Measurements from ENCODE around the gene MREG. TPM values are rescaled to one million over a fixed set of nuclear protein-coding genes. Genes with fewer than 3 reads are reported as not detected.
"Not testable (repeated sequence)": the region's sequence is repeated elsewhere in the genome, so short reads cannot be mapped to it uniquely, and the experiment has no call there.

The MREG gene
- total and polyA plus RNA-seq, 2 experiments from 2014 or later = 1.8 to 3.1 TPM

DNA sequence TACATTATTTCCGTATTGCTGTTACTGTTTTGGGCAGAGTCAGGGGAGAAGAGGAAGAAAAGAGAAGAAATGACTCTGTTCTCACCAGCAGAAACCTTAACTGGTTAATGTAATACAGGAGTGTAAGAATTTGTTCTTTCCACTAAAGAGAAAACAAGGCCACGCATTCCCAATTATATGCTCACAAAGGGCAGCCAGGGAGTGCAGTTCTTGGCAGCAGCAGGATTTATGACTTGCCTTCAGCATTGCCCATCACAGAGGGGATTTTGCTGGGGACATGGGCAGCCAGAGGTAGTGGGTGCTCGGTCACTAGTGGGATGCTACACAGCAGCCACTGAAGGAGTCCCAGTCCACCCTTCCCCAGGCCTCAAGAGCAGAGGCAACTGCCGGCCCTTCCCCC, 18.4 kb downstream of the MREG start:
- H3K79me2 ChIP-seq (ENCODE audit: insufficient read depth) = no peaks in the 10 kb centered on the region
- TF ChIP-seq EZH2phosphoT487 (IDR thresholded peaks at IDR 0.05; ENCODE audit: insufficient read depth, low read depth) (no peak), EZH2 (IDR thresholded peaks at IDR 0.05; ENCODE audit: insufficient read depth, poor library complexity, severe bottlenecking) (no peak)
- no peak overlapping the region for H3K4me3 ChIP-seq
- WGBS, 2 experiments (ENCODE audit: low coverage in 1 of 2, low lambda C conversion rate in 2 of 2, missing lambda C conversion rate in 2 of 2) = 68 to 73% methylated on average over 4 of the region's 4 CpGs
- H4K20me1 ChIP-seq (ENCODE audit: insufficient read depth) = no peaks in the 10 kb centered on the region
- H3K9ac ChIP-seq = no peak overlapping the region
- no peaks in the 10 kb centered on the region for H3K9me3 ChIP-seq (ENCODE audit: low read depth)
- H3K27me3 ChIP-seq (replicated peaks; ENCODE audit: insufficient read depth) = no peaks in the 10 kb centered on the region
- no peak overlapping the region for H2AFZ ChIP-seq
- in situ Hi-C loops (cut with MboI) = no loop called here
- no peak overlapping the region for H3K4me2 ChIP-seq (ENCODE audit: unreplicated experiment)
- no peak for DNase-seq
- H3F3A ChIP-seq (ENCODE audit: insufficient read depth) = no peaks in the 10 kb centered on the region
- H3K9me2 ChIP-seq (ENCODE audit: insufficient read depth) = no peaks in the 10 kb centered on the region
- H3K36me3 ChIP-seq (ENCODE audit: low read depth) = no peaks in the 10 kb centered on the region
- no peak overlapping the region for H3K27ac ChIP-seq
- H3K4me1 ChIP-seq (ENCODE audit: insufficient read depth) = no peaks in the 10 kb centered on the region

DNA sequence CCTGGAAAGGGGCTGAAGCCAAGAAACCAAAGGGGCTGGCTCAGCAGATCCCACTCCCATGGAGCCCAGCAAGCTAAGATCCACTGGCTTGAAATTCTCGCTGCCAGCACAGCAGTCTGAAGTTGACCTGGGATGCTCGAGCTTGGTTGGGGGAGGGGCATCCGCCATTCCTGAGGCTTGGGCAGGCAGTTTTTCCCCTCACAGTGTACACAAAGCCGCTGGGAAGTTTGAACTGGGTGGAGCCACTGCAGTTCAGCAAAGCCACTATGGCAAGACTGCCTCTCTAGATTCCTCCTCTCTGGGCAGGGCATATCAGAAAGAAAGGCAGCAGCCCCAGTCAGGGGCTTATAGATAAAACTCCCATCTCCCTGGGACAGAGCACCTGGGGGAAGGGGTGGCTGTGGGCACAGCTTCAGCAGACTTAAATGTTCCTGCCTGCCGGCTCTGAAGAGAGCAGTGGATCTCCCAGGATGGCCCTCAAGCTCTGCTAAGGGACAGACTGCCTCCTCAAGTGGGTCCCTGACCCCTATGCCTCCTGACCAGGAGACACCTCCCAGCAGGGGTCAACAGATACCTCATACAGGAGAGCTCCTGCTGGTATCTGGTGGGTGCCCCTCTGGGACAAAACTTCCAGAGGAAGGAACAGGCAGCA, 24.7 kb downstream of the MREG start:
- H2AFZ ChIP-seq; H3K4me1 ChIP-seq (ENCODE audit: insufficient read depth); H3K9me2 ChIP-seq (ENCODE audit: insufficient read depth); H3K27me3 ChIP-seq (replicated peaks; ENCODE audit: insufficient read depth); H3K36me3 ChIP-seq (ENCODE audit: low read depth); H3K9ac ChIP-seq; DNase-seq; H3K79me2 ChIP-seq (ENCODE audit: insufficient read depth); H3K9me3 ChIP-seq (ENCODE audit: low read depth); H3K27ac ChIP-seq; in situ Hi-C loops (cut with MboI); H3K4me3 ChIP-seq; H3F3A ChIP-seq (ENCODE audit: insufficient read depth); H3K4me2 ChIP-seq (ENCODE audit: unreplicated experiment); H4K20me1 ChIP-seq (ENCODE audit: insufficient read depth): not testable (repeated sequence)
- 81 to 86% methylated on average over 5 of the region's 5 CpGs for WGBS, 2 experiments (ENCODE audit: low coverage in 1 of 2, low lambda C conversion rate in 2 of 2, missing lambda C conversion rate in 2 of 2)

DNA sequence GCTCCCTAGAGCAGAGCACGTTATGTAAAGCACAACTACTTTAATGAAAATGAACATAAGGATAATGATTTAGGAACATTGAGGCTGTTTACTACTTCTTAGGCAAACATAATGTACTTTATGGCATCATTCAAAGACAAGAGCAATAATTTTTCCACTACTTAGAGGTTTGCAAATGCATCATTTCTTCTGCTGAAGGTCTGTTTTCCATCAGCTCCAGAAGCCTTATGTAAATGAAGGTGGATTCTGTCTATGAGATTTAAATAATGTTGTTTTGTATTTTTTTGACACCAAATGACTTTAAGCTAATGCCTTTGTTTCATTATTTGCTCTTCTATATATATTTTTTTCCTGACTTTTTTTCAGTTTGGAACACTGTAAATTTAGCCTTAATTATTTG, 28.1 kb downstream of the MREG start:
- H3K4me2 ChIP-seq (ENCODE audit: unreplicated experiment) = no peak overlapping the region
- no peak overlapping the region for H2AFZ ChIP-seq
- peaks cover 13% of the 10 kb centered on the region for H3F3A ChIP-seq (ENCODE audit: insufficient read depth)
- no peak for TF ChIP-seq EZH2 (IDR thresholded peaks at IDR 0.05; ENCODE audit: insufficient read depth, poor library complexity, severe bottlenecking)
- no peak for TF ChIP-seq EZH2phosphoT487 (IDR thresholded peaks at IDR 0.05; ENCODE audit: insufficient read depth, low read depth)
- no peaks in the 10 kb centered on the region for H4K20me1 ChIP-seq (ENCODE audit: insufficient read depth)
- no peaks in the 10 kb centered on the region for H3K36me3 ChIP-seq (ENCODE audit: low read depth)
- no peak overlapping the region for H3K9ac ChIP-seq
- no peaks in the 10 kb centered on the region for H3K9me3 ChIP-seq (ENCODE audit: low read depth)
- no peaks in the 10 kb centered on the region for H3K79me2 ChIP-seq (ENCODE audit: insufficient read depth)
- H3K4me3 ChIP-seq = no peak overlapping the region
- in situ Hi-C loops (cut with MboI) = no loop called here
- no peak overlapping the region for H3K27ac ChIP-seq
- 79 to 81% methylated on average over 1 of the region's 1 CpG for WGBS, 2 experiments (ENCODE audit: low coverage in 1 of 2, low lambda C conversion rate in 2 of 2, missing lambda C conversion rate in 2 of 2)
- H3K27me3 ChIP-seq (replicated peaks; ENCODE audit: insufficient read depth) = no peaks in the 10 kb centered on the region
- H3K4me1 ChIP-seq (ENCODE audit: insufficient read depth) = no peaks in the 10 kb centered on the region
- DNase-seq = no peak
- no peaks in the 10 kb centered on the region for H3K9me2 ChIP-seq (ENCODE audit: insufficient read depth)

DNA sequence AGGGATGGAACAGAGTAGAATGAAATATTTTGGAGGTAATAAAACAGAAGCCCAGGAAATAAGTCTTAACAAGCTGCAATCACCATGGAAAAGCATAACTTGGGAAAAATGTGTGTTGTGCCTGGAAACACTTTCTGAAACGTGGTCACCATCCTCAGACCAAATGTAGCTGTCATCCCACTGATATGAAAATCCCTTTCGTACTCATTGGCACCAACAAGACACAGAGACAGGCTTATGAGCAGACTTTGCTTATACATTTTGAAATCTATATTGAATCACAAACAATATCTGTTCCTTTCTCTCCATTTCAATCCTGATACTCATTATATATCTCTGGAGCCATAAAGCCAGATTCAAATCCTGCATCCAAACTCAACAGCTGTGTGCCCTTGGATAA, 28.7 kb downstream of the MREG start:
- no peaks in the 10 kb centered on the region for H3K79me2 ChIP-seq (ENCODE audit: insufficient read depth)
- in situ Hi-C loops (cut with MboI) = no loop called here
- H4K20me1 ChIP-seq (ENCODE audit: insufficient read depth) = no peaks in the 10 kb centered on the region
- no peak overlapping the region for H2AFZ ChIP-seq
- no peak overlapping the region for H3K4me3 ChIP-seq
- no peak overlapping the region for H3K4me2 ChIP-seq (ENCODE audit: unreplicated experiment)
- no peaks in the 10 kb centered on the region for H3K9me2 ChIP-seq (ENCODE audit: insufficient read depth)
- no peak overlapping the region for H3K9ac ChIP-seq
- H3K4me1 ChIP-seq (ENCODE audit: insufficient read depth) = no peaks in the 10 kb centered on the region
- DNase-seq = no peak
- no peak overlapping the region for H3K27ac ChIP-seq
- H3K36me3 ChIP-seq (ENCODE audit: low read depth) = no peaks in the 10 kb centered on the region
- no peaks in the 10 kb centered on the region for H3K27me3 ChIP-seq (replicated peaks; ENCODE audit: insufficient read depth)
- no peak for TF ChIP-seq EZH2phosphoT487 (IDR thresholded peaks at IDR 0.05; ENCODE audit: insufficient read depth, low read depth)
- TF ChIP-seq EZH2 (IDR thresholded peaks at IDR 0.05; ENCODE audit: insufficient read depth, poor library complexity, severe bottlenecking) = no peak
- no peaks in the 10 kb centered on the region for H3K9me3 ChIP-seq (ENCODE audit: low read depth)
- peaks cover 13% of the 10 kb centered on the region for H3F3A ChIP-seq (ENCODE audit: insufficient read depth)
- WGBS, 2 experiments (ENCODE audit: low coverage in 1 of 2, low lambda C conversion rate in 2 of 2, missing lambda C conversion rate in 2 of 2) = 66 to 67% methylated on average over 2 of the region's 2 CpGs
